Measurements from ENCODE around the gene SF3B1. TPM values are rescaled to one million over a fixed set of nuclear protein-coding genes. Genes with fewer than 3 reads are reported as not detected.

SF3B1 gene
- polyA plus RNA-seq, 1 donor (not counting 4 experiments of a cell fraction or from before 2014, with no cell fraction given): 322 TPM

- no peaks in the 10 kb centered on the region for H3K9me3 ChIP-seq (ENCODE audit: control insufficient read depth, low read depth, low read length)
- FAIRE-seq: no peak
- no peak overlapping the region for H3K4me3 ChIP-seq (ENCODE audit: control insufficient read depth in 2 of 3, extremely low read depth in 1 of 3, insufficient read depth in 2 of 3, low read depth in 1 of 3, low read length in 3 of 3)
- dilution Hi-C loops (cut with MboI; ENCODE audit: extremely low pct_ligation_motif_present, low sequenced_read_pairs): loop anchor here (25.0 kb wide), 1 partner anchor 183 kb away; no protein-coding TSS in a partner anchor
- H3K4me2 ChIP-seq (ENCODE audit: control insufficient read depth, extremely low read depth, insufficient read depth, low read depth, low read length): no peak overlapping the region
- no peaks in the 10 kb centered on the region for H4K20me1 ChIP-seq (ENCODE audit: control insufficient read depth, extremely low read depth, insufficient read depth, low read length)
- no peaks in the 10 kb centered on the region for H3K9me1 ChIP-seq (ENCODE audit: control insufficient read depth, extremely low read depth, insufficient read depth, low read length)
- no peaks in the 10 kb centered on the region for H3K36me3 ChIP-seq (ENCODE audit: control insufficient read depth in 2 of 2, extremely low read depth in 1 of 2, insufficient read depth in 2 of 2, low read length in 2 of 2)
- H3K27ac ChIP-seq (ENCODE audit: control insufficient read depth, insufficient read depth, low read length): no peak overlapping the region
- no peak overlapping the region for H3K9ac ChIP-seq (ENCODE audit: control insufficient read depth, extremely low read depth, insufficient read depth, low read length)
- no peak for TF ChIP-seq EZH2 (IDR thresholded peaks at IDR 0.05; ENCODE audit: low read length)
- TF ChIP-seq CTCF (optimal IDR thresholded peaks at IDR 0.05 in 1 of 3, IDR thresholded peaks at IDR 0.05 in 1 of 3, conservative IDR thresholded peaks at IDR 0.05 in 1 of 3; ENCODE audit: extremely low read depth in 1 of 3, insufficient read depth in 2 of 3, low read length in 3 of 3): no peak
- DNase-seq (ENCODE audit: low read depth, low spot score): no peak
- H3K27me3 ChIP-seq (ENCODE audit: control insufficient read depth, extremely low read depth, insufficient read depth, low read length): no peaks in the 10 kb centered on the region
- no peaks in the 10 kb centered on the region for H3K4me1 ChIP-seq (ENCODE audit: control insufficient read depth, extremely low read depth, insufficient read depth, low read length)
- no peaks in the 10 kb centered on the region for H3K79me2 ChIP-seq (ENCODE audit: control insufficient read depth, insufficient read depth, low read length)
- no peak overlapping the region for H2AFZ ChIP-seq (ENCODE audit: control insufficient read depth, low read length)
These were observed 64.9 kb downstream of the SF3B1 start for GRCh38 chr2:197369933-197370320.

GRCh38 chr2:197369228-197369932 lies 65.4 kb downstream of the SF3B1 start:
- H2AFZ ChIP-seq (ENCODE audit: control insufficient read depth, low read length): no peak overlapping the region
- no peak overlapping the region for H3K4me3 ChIP-seq (ENCODE audit: control insufficient read depth in 2 of 3, extremely low read depth in 1 of 3, insufficient read depth in 2 of 3, low read depth in 1 of 3, low read length in 3 of 3)
- no peaks in the 10 kb centered on the region for H3K27me3 ChIP-seq (ENCODE audit: control insufficient read depth, extremely low read depth, insufficient read depth, low read length)
- no peaks in the 10 kb centered on the region for H3K36me3 ChIP-seq (ENCODE audit: control insufficient read depth in 2 of 2, extremely low read depth in 1 of 2, insufficient read depth in 2 of 2, low read length in 2 of 2)
- DNase-seq (ENCODE audit: low read depth, low spot score): no peak
- no peaks in the 10 kb centered on the region for H3K9me3 ChIP-seq (ENCODE audit: control insufficient read depth, low read depth, low read length)
- H3K9me1 ChIP-seq (ENCODE audit: control insufficient read depth, extremely low read depth, insufficient read depth, low read length): no peaks in the 10 kb centered on the region
- no peaks in the 10 kb centered on the region for H3K4me1 ChIP-seq (ENCODE audit: control insufficient read depth, extremely low read depth, insufficient read depth, low read length)
- no peak overlapping the region for H3K27ac ChIP-seq (ENCODE audit: control insufficient read depth, insufficient read depth, low read length)
- FAIRE-seq: no peak
- dilution Hi-C loops (cut with MboI; ENCODE audit: extremely low pct_ligation_motif_present, low sequenced_read_pairs): loop anchor here (25.0 kb wide), 1 partner anchor 182 kb away; no protein-coding TSS in a partner anchor
- H3K4me2 ChIP-seq (ENCODE audit: control insufficient read depth, extremely low read depth, insufficient read depth, low read depth, low read length): no peak overlapping the region
- TF ChIP-seq CTCF (optimal IDR thresholded peaks at IDR 0.05 in 1 of 3, IDR thresholded peaks at IDR 0.05 in 1 of 3, conservative IDR thresholded peaks at IDR 0.05 in 1 of 3; ENCODE audit: extremely low read depth in 1 of 3, insufficient read depth in 2 of 3, low read length in 3 of 3) (no peak), EZH2 (IDR thresholded peaks at IDR 0.05; ENCODE audit: low read length) (no peak)
- no peak overlapping the region for H3K9ac ChIP-seq (ENCODE audit: control insufficient read depth, extremely low read depth, insufficient read depth, low read length)
- no peaks in the 10 kb centered on the region for H3K79me2 ChIP-seq (ENCODE audit: control insufficient read depth, insufficient read depth, low read length)
- H4K20me1 ChIP-seq (ENCODE audit: control insufficient read depth, extremely low read depth, insufficient read depth, low read length): no peaks in the 10 kb centered on the region
